Trophoblast cell (in vitro differentiated cells and primary cell): ENCODE data around the gene ERICH6B.

ENCODE experiments used
- DNase-seq, 2 donors: peaks; one replicate each; pipeline ENCODE4 v3.0.0-alpha.2; 2016
- H2AFZ ChIP-seq: 2 replicates; pipeline ENCODE4 v1.6.1; 2013; ENCODE audit warnings: low read length, moderate library complexity, mild to moderate bottlenecking; ENCODE audit not compliant: insufficient read depth, poor library complexity
- H2AK5ac ChIP-seq: 2 replicates; pipeline ENCODE4 v1.6.1; 2013; ENCODE audit warnings: mild to moderate bottlenecking, low read length
- H2BK120ac ChIP-seq: 2 replicates; pipeline ENCODE4 v1.6.1; 2013; ENCODE audit warnings: low read length, mild to moderate bottlenecking, moderate library complexity; ENCODE audit not compliant: insufficient read depth, poor library complexity
- H2BK12ac ChIP-seq: 2 replicates; pipeline ENCODE4 v1.6.1; 2013; ENCODE audit warnings: mild to moderate bottlenecking, low read length, moderate library complexity
- H2BK5ac ChIP-seq: 2 replicates; pipeline ENCODE4 v1.6.1; 2013; ENCODE audit warnings: low read length, low read depth, moderate library complexity, mild to moderate bottlenecking; ENCODE audit not compliant: poor library complexity
- H3K14ac ChIP-seq: 2 replicates; pipeline ENCODE4 v1.6.1; 2013; ENCODE audit warnings: mild to moderate bottlenecking, low read length
- H3K18ac ChIP-seq: 2 replicates; pipeline ENCODE4 v1.6.1; 2013; ENCODE audit warnings: mild to moderate bottlenecking, low read length
- H3K23ac ChIP-seq: 2 replicates; pipeline ENCODE4 v1.6.1; 2013; ENCODE audit warnings: low read length
- H3K27ac ChIP-seq: 2 replicates; pipeline ENCODE4 v1.5.1; 2013; ENCODE audit warnings: low read depth, mild to moderate bottlenecking, inconsistent platforms, low read length, moderate library complexity
- H3K27me3 ChIP-seq: 2 replicates; pipeline ENCODE4 v1.6.1; 2013; ENCODE audit warnings: inconsistent platforms, mild to moderate bottlenecking, low read length, moderate library complexity; ENCODE audit not compliant: insufficient read depth
- H3K36me3 ChIP-seq, 2 experiments: 1 replicate in 1 of 2; 2 replicates in 1 of 2; pipeline ENCODE4 v1.6.1; 2013; ENCODE audit warnings: low read length in 2 of 2, mild to moderate bottlenecking in 2 of 2, moderate library complexity in 1 of 2; ENCODE audit not compliant: insufficient read depth in 2 of 2, control insufficient read depth in 1 of 2
- H3K4ac ChIP-seq: 2 replicates; pipeline ENCODE4 v1.6.1; 2013; ENCODE audit warnings: low read depth, mild to moderate bottlenecking, low read length, moderate library complexity
- H3K4me1 ChIP-seq, 2 experiments: 1 replicate in 1 of 2; 2 replicates in 1 of 2; pipeline ENCODE4 v1.6.1; 2013; ENCODE audit warnings: low read length in 2 of 2, mild to moderate bottlenecking in 2 of 2, moderate library complexity in 1 of 2; ENCODE audit not compliant: insufficient read depth in 2 of 2, control insufficient read depth in 1 of 2
- H3K4me2 ChIP-seq: 2 replicates; pipeline ENCODE4 v1.6.1; 2013; ENCODE audit warnings: inconsistent platforms, mild to moderate bottlenecking, low read length, moderate library complexity
- H3K4me3 ChIP-seq: 2 replicates; pipeline ENCODE4 v1.5.1; 2013; ENCODE audit warnings: mild to moderate bottlenecking, low read depth, low read length, inconsistent platforms
- H3K79me1 ChIP-seq: one replicate; pipeline ENCODE4 v1.6.1; 2013; ENCODE audit warnings: low read length
- H3K79me2 ChIP-seq: 2 replicates; pipeline ENCODE4 v1.6.1; 2013; ENCODE audit warnings: low read length, mild to moderate bottlenecking; ENCODE audit not compliant: control insufficient read depth, insufficient read depth, poor library complexity
- H3K9ac ChIP-seq: 2 replicates; pipeline ENCODE4 v1.6.1; 2013; ENCODE audit warnings: mild to moderate bottlenecking, low read length
- H3K9me3 ChIP-seq: 2 replicates; pipeline ENCODE4 v1.6.1; 2013; ENCODE audit warnings: low read depth, mild to moderate bottlenecking, control low read depth, inconsistent platforms, low read length; ENCODE audit not compliant: insufficient read depth
- H4K12ac ChIP-seq: 2 replicates; pipeline ENCODE4 v1.6.1; 2013; ENCODE audit warnings: low read depth, mild to moderate bottlenecking, low read length, moderate library complexity
- H4K8ac ChIP-seq: 2 replicates; pipeline ENCODE4 v1.6.1; 2013; ENCODE audit warnings: low read depth, mild to moderate bottlenecking, low read length, moderate library complexity
- H4K91ac ChIP-seq: one replicate; pipeline ENCODE4 v1.6.1; 2013; ENCODE audit warnings: low read depth, mild to moderate bottlenecking, low read length, moderate library complexity
- WGBS: extraction: QIAGEN DNeasy Blood & Tissue Kit; methylation state at CpG from one replicate; pipeline ENCODE4 v1.1.7; 2013; ENCODE audit warnings: missing lambda C conversion rate; ENCODE audit not compliant: insufficient read length, insufficient coverage; ENCODE audit errors: extremely low coverage; 5-methylcytosine and 5-hydroxymethylcytosine counted together

ERICH6B gene

GRCh38 chr13:45621950-45622349 is 6.4 kb upstream of the ERICH6B start:
- Histone ChIP-seq H3K4me3 (no peak overlapping the region), H3K14ac (no peak overlapping the region), H4K8ac (no peak overlapping the region), H2AFZ (no peak overlapping the region), H3K79me2 (no peaks in the 10 kb centered on the region), H3K23ac (no peak overlapping the region), H3K36me3 (no peaks in the 10 kb centered on the region), H4K12ac (no peak overlapping the region), H3K18ac (no peak overlapping the region), H3K4ac (no peak overlapping the region), H3K4me1 (no peaks in the 10 kb centered on the region), H4K91ac (no peak overlapping the region), H3K4me2 (no peak overlapping the region), H2BK12ac (no peak overlapping the region), H3K9me3 (no peaks in the 10 kb centered on the region), H2BK120ac (no peak overlapping the region), H3K27ac (no peak overlapping the region), H2AK5ac (no peak overlapping the region), H2BK5ac (no peak overlapping the region), H3K79me1 (no peaks in the 10 kb centered on the region), H3K9ac (no peak overlapping the region), H3K27me3 (no peaks in the 10 kb centered on the region)
- no peak for DNase-seq
- WGBS = no CpG with 5 or more reads among the region's 6 CpGs

GRCh38 chr13:45607931-45608330 is 7.6 kb downstream of the ERICH6B start:
- no peak overlapping the region for H2BK5ac ChIP-seq
- no peak overlapping the region for H2AK5ac ChIP-seq
- H3K27ac ChIP-seq = no peak overlapping the region
- H4K91ac ChIP-seq = no peak overlapping the region
- no peak overlapping the region for H3K4ac ChIP-seq
- no CpG with 5 or more reads among the region's 3 CpGs for WGBS
- H3K18ac ChIP-seq = no peak overlapping the region
- no peak overlapping the region for H2BK12ac ChIP-seq
- no peak overlapping the region for H2BK120ac ChIP-seq
- no peaks in the 10 kb centered on the region for H3K36me3 ChIP-seq
- no peaks in the 10 kb centered on the region for H3K79me2 ChIP-seq
- H2AFZ ChIP-seq = no peak overlapping the region
- H3K4me1 ChIP-seq = no peaks in the 10 kb centered on the region
- H3K27me3 ChIP-seq = no peaks in the 10 kb centered on the region
- no peak overlapping the region for H3K23ac ChIP-seq
- no peak overlapping the region for H3K4me3 ChIP-seq
- H3K9me3 ChIP-seq = peaks cover 3% of the 10 kb centered on the region
- no peaks in the 10 kb centered on the region for H3K79me1 ChIP-seq
- H4K12ac ChIP-seq = no peak overlapping the region
- no peak for DNase-seq
- no peak overlapping the region for H3K9ac ChIP-seq
- H3K14ac ChIP-seq = no peak overlapping the region
- H3K4me2 ChIP-seq = no peak overlapping the region
- H4K8ac ChIP-seq = no peak overlapping the region

- no peak overlapping the region for H2AK5ac ChIP-seq
- no peaks in the 10 kb centered on the region for H3K79me1 ChIP-seq
- H3K4ac ChIP-seq = no peak overlapping the region
- WGBS = no CpG with 5 or more reads among the region's 4 CpGs
- no peaks in the 10 kb centered on the region for H3K27me3 ChIP-seq
- no peak overlapping the region for H3K27ac ChIP-seq
- H2BK120ac ChIP-seq = no peak overlapping the region
- no peak for DNase-seq
- peaks cover 3% of the 10 kb centered on the region for H3K9me3 ChIP-seq
- no peak overlapping the region for H4K12ac ChIP-seq
- H3K4me3 ChIP-seq = no peak overlapping the region
- no peak overlapping the region for H3K23ac ChIP-seq
- H3K9ac ChIP-seq = no peak overlapping the region
- no peak overlapping the region for H2BK5ac ChIP-seq
- H3K79me2 ChIP-seq = no peaks in the 10 kb centered on the region
- no peaks in the 10 kb centered on the region for H3K4me1 ChIP-seq
- no peak overlapping the region for H2AFZ ChIP-seq
- no peak overlapping the region for H3K4me2 ChIP-seq
- no peak overlapping the region for H4K91ac ChIP-seq
- H3K36me3 ChIP-seq = no peaks in the 10 kb centered on the region
- H3K14ac ChIP-seq = no peak overlapping the region
- no peak overlapping the region for H3K18ac ChIP-seq
- H4K8ac ChIP-seq = no peak overlapping the region
- H2BK12ac ChIP-seq = no peak overlapping the region
Measured at GRCh38 chr13:45604892-45605291, 10.6 kb downstream of the ERICH6B start.

- H3K4me3 ChIP-seq = no peak overlapping the region
- no CpG with 5 or more reads among the region's 4 CpGs for WGBS
Measured at GRCh38 chr13:45603338-45603737, 12.2 kb downstream of the ERICH6B start.

More at GRCh38 chr13:45603338-45603737, 12.2 kb downstream of the ERICH6B start:
- no peak overlapping the region for H3K9ac ChIP-seq
- H2BK12ac ChIP-seq = no peak overlapping the region
- no peaks in the 10 kb centered on the region for H3K79me1 ChIP-seq
- no peak overlapping the region for H3K14ac ChIP-seq
- H3K79me2 ChIP-seq = no peaks in the 10 kb centered on the region
- no peak overlapping the region for H3K18ac ChIP-seq
- no peak overlapping the region for H2BK120ac ChIP-seq
- no peak overlapping the region for H4K8ac ChIP-seq
- no peaks in the 10 kb centered on the region for H3K4me1 ChIP-seq
- H2AFZ ChIP-seq = no peak overlapping the region
- H2BK5ac ChIP-seq = no peak overlapping the region
- no peak overlapping the region for H3K23ac ChIP-seq
- H3K9me3 ChIP-seq = peaks cover 3% of the 10 kb centered on the region
- no peak for DNase-seq
- no peak overlapping the region for H2AK5ac ChIP-seq
- H3K27ac ChIP-seq = no peak overlapping the region
- no peak overlapping the region for H4K12ac ChIP-seq
- no peak overlapping the region for H3K4me2 ChIP-seq
- H3K27me3 ChIP-seq = no peaks in the 10 kb centered on the region
- H4K91ac ChIP-seq = no peak overlapping the region
- no peak overlapping the region for H3K4ac ChIP-seq
- H3K36me3 ChIP-seq = no peaks in the 10 kb centered on the region
